Endothelial cell of umbilical vein (primary cell): ENCODE data around the gene ZNF672.
A peak's percentile ranks its signal among the peaks of the same experiment; 100 is the strongest.

Experiments
- CTCF ChIP-seq, 2 donors: IDR thresholded peaks; 1 replicate in 1 of 2; 2 replicates in 1 of 2; pipeline ENCODE4 v1.5.1; 2011; ENCODE audit warnings: low read length in 2 of 2, mild to moderate bottlenecking in 2 of 2, moderate library complexity in 2 of 2, control low read depth in 1 of 2, inconsistent platforms in 1 of 2, low read depth in 1 of 2; ENCODE audit not compliant: insufficient read depth in 1 of 2; ENCODE audit errors: extremely low read depth in 1 of 2
- EZH2 ChIP-seq: IDR thresholded peaks from 2 replicates; pipeline ENCODE4 v1.6.1; 2012; ENCODE audit warnings: borderline replicate concordance, low read depth, mild to moderate bottlenecking, moderate library complexity, low read length, inconsistent platforms; ENCODE audit not compliant: severe bottlenecking
- GATA2 ChIP-seq: IDR thresholded peaks from 2 replicates; pipeline ENCODE4 v1.7.0; 2011; ENCODE audit warnings: low read depth, mild to moderate bottlenecking, moderate library complexity, mixed read lengths, low read length; ENCODE audit not compliant: insufficient read length, insufficient read depth
- JUN ChIP-seq: IDR thresholded peaks from 2 replicates; pipeline ENCODE4 v1.6.1; 2011; ENCODE audit warnings: borderline replicate concordance, low read depth; ENCODE audit not compliant: insufficient read length, insufficient read depth
- MAX ChIP-seq: IDR thresholded peaks from 2 replicates; pipeline ENCODE4 v1.6.1; 2011; ENCODE audit not compliant: insufficient read depth, insufficient read length
- MYC ChIP-seq: IDR thresholded peaks from one replicate; pipeline ENCODE4 v1.6.1; 2011; ENCODE audit warnings: mild to moderate bottlenecking, low read depth, low read length
- POLR2A ChIP-seq: IDR thresholded peaks from 2 replicates; pipeline ENCODE4 v1.6.1; 2012; ENCODE audit warnings: low read depth, mild to moderate bottlenecking, control low read depth, low read length
- POLR2AphosphoS5 ChIP-seq: IDR thresholded peaks from 2 replicates; pipeline ENCODE4 v1.6.1; 2012; ENCODE audit warnings: low read depth, mild to moderate bottlenecking, control low read depth, low read length, moderate library complexity; ENCODE audit not compliant: insufficient read depth

GRCh38 chr1:248862998-248863881, 25.2 kb downstream of the ZNF672 start:
- no peak for TF ChIP-seq CTCF (IDR thresholded peaks at IDR 0.05; ENCODE audit: extremely low read depth in 1 of 2, insufficient read depth in 1 of 2, low read depth in 1 of 2, low read length in 2 of 2)
- TF ChIP-seq POLR2A, result peak; percentile 63
- TF ChIP-seq POLR2AphosphoS5, result peak; percentile 55
- no peak for TF ChIP-seq EZH2
- TF ChIP-seq MYC, result no peak
- TF ChIP-seq MAX, result no peak
- TF ChIP-seq GATA2, result no peak
- no peak for TF ChIP-seq JUN
